HepG2 (cell line): ENCODE measurements around the gene ASTN2. TPM values are rescaled to one million over a fixed set of nuclear protein-coding genes. Genes with fewer than 3 reads are reported as not detected.

ENCODE experiments used
- ATAC-seq: fragments of 200-7000 bp; cut with Tn5 transposase; 3 replicates; pipeline ENCODE4 v1.9.1; 2020; ENCODE audit warnings: mild to moderate bottlenecking, moderate library complexity
- BruUV-seq: library from RNA; stranded (reverse); fragments of 400-500 nt; replicated peaks from 2 replicates; lab custom pipeline; 2021; lab: Mats Ljungman, UMichigan
- CTCF ChIA-PET: fragments of 300-600 bp; formaldehyde crosslinking; extraction: SDS; loops from one replicate; lab custom pipeline; 2021; ENCODE audit warnings: low total read pairs, inconsistent platforms, low intra/inter-chr PET ratio; lab: Yijun Ruan, JAX
- POLR2A ChIA-PET: fragments of 350-600 bp; sonication (Branson Sonifier 250); formaldehyde crosslinking; loops from one replicate; lab custom pipeline; 2020; ENCODE audit warnings: antibody characterized with exemption, inconsistent platforms; lab: Yijun Ruan, JAX
- DNase-seq: peaks from one replicate; pipeline ENCODE4 v3.0.0-alpha.2; 2015; ENCODE audit warnings: low spot score
- FAIRE-seq: peaks from 3 replicates; lab custom pipeline; 2011; peaks lifted over from hg19 to GRCh38; lab: Jason Lieb, UNC
- H2AFZ ChIP-seq: one replicate; pipeline ENCODE4 v1.6.1; 2011; ENCODE audit warnings: low read length, inconsistent platforms
- H3K27ac ChIP-seq: fragments of 300-600 bp; 3 replicates; pipeline ENCODE4 v1.8.0; 2011; ENCODE audit warnings: mixed run types, mild to moderate bottlenecking, mixed read lengths, low read length, inconsistent platforms; ENCODE audit not compliant: insufficient read depth; ENCODE audit errors: extremely low read length
- H3K27me3 ChIP-seq, 2 experiments: fragments of 200-600 bp in 1 of 2; 2 replicates in 1 of 2; 3 replicates in 1 of 2; pipeline versions ENCODE4 v1.6.0 to v1.8.0; 2011; ENCODE audit warnings: low read length in 2 of 2, mild to moderate bottlenecking in 2 of 2, moderate library complexity in 2 of 2, inconsistent platforms in 1 of 2; ENCODE audit not compliant: insufficient read depth in 2 of 2, control insufficient read depth in 1 of 2
- H3K36me3 ChIP-seq, 2 experiments: fragments of 200-600 bp in 1 of 2; replicated peaks in 1 of 2; 2 replicates in 1 of 2; 3 replicates in 1 of 2; pipeline versions ENCODE4 v1.5.1 to v1.8.0; 2011; ENCODE audit warnings: low read length in 2 of 2, inconsistent platforms in 1 of 2; ENCODE audit not compliant: insufficient read depth in 2 of 2, control insufficient read depth in 1 of 2
- H3K4me1 ChIP-seq: 2 replicates; pipeline ENCODE4 v1.5.1; 2012; ENCODE audit warnings: low read length, inconsistent platforms; ENCODE audit not compliant: insufficient read depth
- H3K4me2 ChIP-seq: 2 replicates; pipeline ENCODE4 v1.6.0; 2011; ENCODE audit warnings: low read depth, low read length, inconsistent platforms
- H3K4me3 ChIP-seq, 3 experiments: fragments of 200-600 bp in 1 of 3; sonication (generic), shearing (Covaris generic) in 1 of 3; replicated peaks in 1 of 3; 2 replicates each; pipeline ENCODE4 v1.5.1; 2011 to 2016; ENCODE audit warnings: low read length in 3 of 3, inconsistent platforms in 2 of 3, low read depth in 2 of 3, mild to moderate bottlenecking in 2 of 3, control low read depth in 1 of 3, mixed read lengths in 1 of 3; ENCODE audit not compliant: insufficient read depth in 1 of 3
- H3K79me2 ChIP-seq: one replicate; pipeline ENCODE4 v1.6.1; 2011; ENCODE audit warnings: low read length, inconsistent platforms; ENCODE audit not compliant: insufficient read depth
- H3K9ac ChIP-seq: 2 replicates; pipeline ENCODE4 v1.6.0; 2011; ENCODE audit warnings: mild to moderate bottlenecking, low read depth, low read length, inconsistent platforms; ENCODE audit not compliant: insufficient read depth
- H3K9me3 ChIP-seq: 2 replicates; pipeline ENCODE4 v1.5.1; 2012; ENCODE audit warnings: mild to moderate bottlenecking, low read length
- H4K20me1 ChIP-seq: 2 replicates; pipeline ENCODE4 v1.6.0; 2011; ENCODE audit warnings: inconsistent platforms, mild to moderate bottlenecking, low read length, moderate library complexity; ENCODE audit not compliant: insufficient read depth
- JDP2 ChIP-seq: sonication (generic); formaldehyde crosslinking; IDR thresholded peaks from 2 replicates; pipeline ENCODE4 v1.8.1; 2022; ENCODE audit warnings: missing genetic modification reagents, borderline replicate concordance
- KMT2A ChIP-seq: sonication (generic); formaldehyde crosslinking; IDR thresholded peaks from 2 replicates; pipeline ENCODE4 v1.4.0; 2020; ENCODE audit warnings: missing genetic modification reagents
- NCOA2 ChIP-seq: sonication (generic); formaldehyde crosslinking; IDR thresholded peaks from 2 replicates; pipeline ENCODE4 v1.8.0; 2022; ENCODE audit warnings: inconsistent platforms
- NFYB ChIP-seq: sonication (generic); formaldehyde crosslinking; IDR thresholded peaks from 2 replicates; pipeline ENCODE4 v1.4.0; 2020; ENCODE audit warnings: missing genetic modification reagents
- ONECUT2 ChIP-seq: sonication (generic); formaldehyde crosslinking; IDR thresholded peaks from 2 replicates; pipeline ENCODE4 v1.4.0; 2020; ENCODE audit warnings: missing genetic modification reagents
- PLRG1 ChIP-seq: fragments of 450-650 bp; conservative IDR thresholded peaks from 2 replicates; pipeline ENCODE4 v1.6.1; 2016
- SUZ12 ChIP-seq: fragments of 150-350 bp; IDR thresholded peaks from 2 replicates; pipeline ENCODE4 v1.6.1; 2014; ENCODE audit warnings: low read depth, low read length
- TAF15 ChIP-seq: fragments of 200-400 bp; formaldehyde crosslinking; IDR thresholded peaks from one replicate; pipeline ENCODE4 v1.6.1; 2018; ENCODE audit warnings: mild to moderate bottlenecking, low read depth, low read length; ENCODE audit not compliant: poor library complexity, severe bottlenecking
- TP53 ChIP-seq: sonication (generic); formaldehyde crosslinking; conservative IDR thresholded peaks from 2 replicates; pipeline ENCODE4 v1.4.0; 2020; ENCODE audit warnings: missing genetic modification reagents
- ZBTB38 ChIP-seq: sonication (generic); formaldehyde crosslinking; IDR thresholded peaks from 2 replicates; pipeline ENCODE4 v1.5.1; 2020; ENCODE audit warnings: mild to moderate bottlenecking, missing genetic modification reagents
- ZNF326 ChIP-seq: sonication (generic); formaldehyde crosslinking; IDR thresholded peaks from 2 replicates; pipeline ENCODE4 v1.4.0; 2020; ENCODE audit warnings: missing genetic modification reagents, borderline replicate concordance
- ZNF549 ChIP-seq: sonication (generic); formaldehyde crosslinking; IDR thresholded peaks from 2 replicates; pipeline ENCODE4 v1.5.0; 2020; ENCODE audit warnings: missing genetic modification reagents
- ZNF569 ChIP-seq: sonication (generic); formaldehyde crosslinking; IDR thresholded peaks from 2 replicates; pipeline ENCODE4 v1.5.0; 2020; ENCODE audit warnings: mild to moderate bottlenecking, missing genetic modification reagents, moderate library complexity, borderline replicate concordance
- ZNF800 ChIP-seq: sonication (generic); formaldehyde crosslinking; IDR thresholded peaks from 2 replicates; pipeline ENCODE4 v1.4.0; 2020; ENCODE audit warnings: missing genetic modification reagents
- WGBS: methylation state at CpG from one replicate; pipeline ENCODE4 v1.1.6; 2017; ENCODE audit warnings: low lambda C conversion rate; 5-methylcytosine and 5-hydroxymethylcytosine counted together
- in situ Hi-C: cut with HindIII; loops from 2 replicates; pipeline ENCODE4 v1.10.0; 2017; ENCODE audit warnings: low pct_unique_long_range_greater_than_20kb; ENCODE audit not compliant: extremely low pct_ligation_motif_present
- intact Hi-C: fragments of 100-400 bp; cut with micrococcal nuclease; formaldehyde crosslinking; loops from one replicate; pipeline ENCODE4 v1.10.0; 2022; ENCODE audit not compliant: unreplicated experiment
- polyA plus RNA-seq, 8 experiments: library from polyadenylated mRNA; depleted of rRNA in 3 of 8; stranded (reverse) in 7 of 8; unstranded in 1 of 8; fragments of >200 nt; fragmentation: Illumina TruSeq in 4 of 8; extraction: Trizol in 4 of 8; gene quantifications; 2 replicates each; pipeline versions ENCODE4 v1.2.1 to v1.2.3, GENCODE V29; 2011 to 2016; ENCODE audit warnings: low read depth in 4 of 8, missing spikeins in 1 of 8, mixed read lengths in 1 of 8; ENCODE audit not compliant: insufficient read depth in 1 of 8
- total RNA-seq, 5 experiments: library from RNA; depleted of rRNA; stranded (reverse); fragments of >200 nt; fragmentation: Illumina TruSeq; extraction: Trizol; gene quantifications; 2 replicates each; pipeline ENCODE4 v1.2.3, GENCODE V29; 2016; ENCODE audit warnings: low read depth in 1 of 5
- TF ChIP-seq, protein P1 (sequence below): sonication (generic); formaldehyde crosslinking; conservative IDR thresholded peaks from 2 replicates; pipeline ENCODE4 v1.5.0; 2020; ENCODE audit warnings: missing genetic modification reagents
- TF ChIP-seq, protein P2 (sequence below): sonication (generic); formaldehyde crosslinking; IDR thresholded peaks from 2 replicates; pipeline ENCODE4 v1.8.0; 2022; ENCODE audit warnings: missing genetic modification reagents, mild to moderate bottlenecking, borderline replicate concordance

The ASTN2 gene
- total and polyA plus RNA-seq, 2 of the 13 experiments (the other 11 are each of a cell fraction or from before 2014, with no cell fraction given), result 5.2 to 13.5 TPM

GRCh38 chr9:116541402-116541801, 873.5 kb downstream of the ASTN2 start (continued):
- TF ChIP-seq ZNF800 (CRISPR knock-in tag), result no peak
- TF ChIP-seq, all 625 proteins: peak for 0

GRCh38 chr9:116539549-116539948, 875.3 kb downstream of the ASTN2 start:
- TF ChIP-seq SUZ12, result no peak
- no peak for TF ChIP-seq ZNF326 (CRISPR knock-in tag)
- no peak for TF ChIP-seq KMT2A (CRISPR knock-in tag)
- TF ChIP-seq ONECUT2 (CRISPR knock-in tag), result no peak
- no peak for TF ChIP-seq JDP2
- no peak for TF ChIP-seq ZBTB38 (CRISPR knock-in tag)
- TF ChIP-seq TAF15, result no peak
- TF ChIP-seq TP53 (CRISPR knock-in tag), result no peak
- TF ChIP-seq NCOA2 (CRISPR knock-in tag), result no peak
- no peak for TF ChIP-seq ZNF549 (CRISPR knock-in tag)
- no peak for TF ChIP-seq PLRG1
- TF ChIP-seq, protein P1, sequence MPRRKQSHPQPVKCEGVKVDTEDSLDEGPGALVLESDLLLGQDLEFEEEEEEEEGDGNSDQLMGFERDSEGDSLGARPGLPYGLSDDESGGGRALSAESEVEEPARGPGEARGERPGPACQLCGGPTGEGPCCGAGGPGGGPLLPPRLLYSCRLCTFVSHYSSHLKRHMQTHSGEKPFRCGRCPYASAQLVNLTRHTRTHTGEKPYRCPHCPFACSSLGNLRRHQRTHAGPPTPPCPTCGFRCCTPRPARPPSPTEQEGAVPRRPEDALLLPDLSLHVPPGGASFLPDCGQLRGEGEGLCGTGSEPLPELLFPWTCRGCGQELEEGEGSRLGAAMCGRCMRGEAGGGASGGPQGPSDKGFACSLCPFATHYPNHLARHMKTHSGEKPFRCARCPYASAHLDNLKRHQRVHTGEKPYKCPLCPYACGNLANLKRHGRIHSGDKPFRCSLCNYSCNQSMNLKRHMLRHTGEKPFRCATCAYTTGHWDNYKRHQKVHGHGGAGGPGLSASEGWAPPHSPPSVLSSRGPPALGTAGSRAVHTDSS (CRISPR knock-in tag), result no peak
- TF ChIP-seq, protein P2, sequence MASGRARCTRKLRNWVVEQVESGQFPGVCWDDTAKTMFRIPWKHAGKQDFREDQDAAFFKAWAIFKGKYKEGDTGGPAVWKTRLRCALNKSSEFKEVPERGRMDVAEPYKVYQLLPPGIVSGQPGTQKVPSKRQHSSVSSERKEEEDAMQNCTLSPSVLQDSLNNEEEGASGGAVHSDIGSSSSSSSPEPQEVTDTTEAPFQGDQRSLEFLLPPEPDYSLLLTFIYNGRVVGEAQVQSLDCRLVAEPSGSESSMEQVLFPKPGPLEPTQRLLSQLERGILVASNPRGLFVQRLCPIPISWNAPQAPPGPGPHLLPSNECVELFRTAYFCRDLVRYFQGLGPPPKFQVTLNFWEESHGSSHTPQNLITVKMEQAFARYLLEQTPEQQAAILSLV, result no peak
- TF ChIP-seq ZNF569 (CRISPR knock-in tag), result no peak
- TF ChIP-seq NFYB, result no peak
- H4K20me1 ChIP-seq, result no peaks in the 10 kb centered on the region
- no peak for FAIRE-seq
- DNase-seq, result no peak
- in situ Hi-C loops, result no loop called here
- ChIA-PET CTCF (no interaction called here), POLR2A (no interaction called here)
- no peak overlapping the region for H3K4me3 ChIP-seq
- no peaks in the 10 kb centered on the region for H3K27me3 ChIP-seq
- intact Hi-C loops, result no loop called here
- no peak overlapping the region for H2AFZ ChIP-seq
- no peak overlapping the region for H3K27ac ChIP-seq
- H3K4me2 ChIP-seq, result no peak overlapping the region
- 94% methylated on average over 6 of the region's 6 CpGs for WGBS
- H3K4me1 ChIP-seq, result peaks cover 6% of the 10 kb centered on the region
- BruUV-seq, result no TSS peak
- no peaks in the 10 kb centered on the region for H3K36me3 ChIP-seq
- no peak for ATAC-seq
- H3K9me3 ChIP-seq, result no peaks in the 10 kb centered on the region
- H3K79me2 ChIP-seq, result no peaks in the 10 kb centered on the region
- H3K9ac ChIP-seq, result no peak overlapping the region
